ENCODE measurements around the gene ADGRE3. TPM values are rescaled to one million over a fixed set of nuclear protein-coding genes. Genes with fewer than 3 reads are reported as not detected.
"Not testable (repeated sequence)": the region's sequence is repeated elsewhere in the genome, so short reads cannot be mapped to it uniquely, and the experiment has no call there.

Gene ADGRE3
- total RNA-seq, 1 donor from 2014 or later = not detected

DNA sequence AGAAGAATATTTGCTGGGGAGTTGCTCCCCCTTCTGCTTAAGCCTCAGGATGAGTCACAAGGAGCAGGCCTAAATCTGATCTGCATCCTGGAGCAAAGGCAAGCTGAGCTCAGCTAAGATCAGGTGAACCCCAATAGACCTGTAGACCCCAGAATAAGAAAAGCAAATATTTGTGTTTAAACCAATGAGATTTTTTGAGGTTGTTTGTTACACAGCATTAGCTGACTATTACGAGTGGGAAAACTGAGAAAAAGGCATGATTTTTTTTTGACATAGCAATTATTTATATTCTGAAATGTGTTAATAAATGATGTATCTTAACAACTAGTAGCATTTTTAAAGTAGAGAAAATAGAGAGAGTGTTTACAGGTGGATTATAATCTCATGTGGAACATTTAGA, 45.1 kb downstream of the ADGRE3 start:
- H3K4me3 ChIP-seq (ENCODE audit: low read depth, low read length) = no peak overlapping the region
- DNase-seq (ENCODE audit: low read depth) = no peak
- TF ChIP-seq CTCF (conservative IDR thresholded peaks at IDR 0.05; ENCODE audit: low read depth, low read length) = no peak

DNA sequence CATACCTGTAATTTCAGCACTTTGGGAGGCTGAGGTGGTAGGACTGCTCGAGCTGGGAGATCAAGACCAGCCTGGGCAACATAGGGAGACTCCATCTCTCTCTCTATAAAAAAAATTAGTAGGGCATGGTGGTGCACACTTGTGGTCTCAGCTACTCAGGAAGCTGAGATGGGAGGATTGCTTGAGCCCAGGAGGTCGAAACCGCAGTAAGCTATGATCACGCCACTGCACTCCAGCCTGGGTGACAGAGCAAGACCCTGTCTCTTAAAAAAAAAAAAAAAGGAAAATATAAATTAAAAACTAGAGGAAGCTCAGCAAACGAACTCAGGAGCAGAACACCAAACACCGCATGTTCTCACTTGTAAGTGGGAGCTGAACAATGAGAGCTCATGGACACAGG, 50.2 kb downstream of the ADGRE3 start:
- not testable (repeated sequence) for DNase-seq (ENCODE audit: low read depth); H3K4me3 ChIP-seq (ENCODE audit: low read depth, low read length)

DNA sequence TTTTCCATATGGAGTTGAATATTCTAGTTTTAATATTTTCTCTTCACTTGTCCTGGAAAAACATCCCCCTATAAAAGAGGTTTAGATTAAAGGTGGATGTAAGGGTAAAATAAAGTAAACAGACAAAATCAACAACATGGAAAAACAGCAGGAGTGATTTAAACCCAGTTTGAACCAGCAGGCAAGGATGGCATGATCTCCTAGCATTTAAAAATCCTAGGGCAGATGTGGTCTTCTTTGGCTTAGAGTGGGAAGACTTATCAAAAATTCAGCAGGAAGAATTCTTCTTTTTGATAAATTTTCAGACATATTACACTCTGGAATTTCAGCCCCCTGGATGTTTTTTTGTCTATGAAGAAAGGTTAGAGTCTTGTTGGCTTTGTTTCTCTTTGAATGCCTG, 55.2 kb downstream of the ADGRE3 start:
- H3K4me3 ChIP-seq (ENCODE audit: low read depth, low read length) = no peak overlapping the region
- no peak for DNase-seq (ENCODE audit: low read depth)
- TF ChIP-seq CTCF (conservative IDR thresholded peaks at IDR 0.05; ENCODE audit: low read depth, low read length) = no peak

GRCh38 chr19:14616407-14616806, 58.2 kb downstream of the ADGRE3 start:
- TF ChIP-seq CTCF (conservative IDR thresholded peaks at IDR 0.05; ENCODE audit: low read depth, low read length) = no peak
- no peak overlapping the region for H3K4me3 ChIP-seq (ENCODE audit: low read depth, low read length)
- DNase-seq (ENCODE audit: low read depth) = no peak

- TF ChIP-seq CTCF (conservative IDR thresholded peaks at IDR 0.05; ENCODE audit: low read depth, low read length) = no peak
- H3K4me3 ChIP-seq (ENCODE audit: low read depth, low read length) = no peak overlapping the region
- DNase-seq (ENCODE audit: low read depth) = no peak
These were observed 59.0 kb downstream of the ADGRE3 start for GRCh38 chr19:14615623-14616022.

DNA sequence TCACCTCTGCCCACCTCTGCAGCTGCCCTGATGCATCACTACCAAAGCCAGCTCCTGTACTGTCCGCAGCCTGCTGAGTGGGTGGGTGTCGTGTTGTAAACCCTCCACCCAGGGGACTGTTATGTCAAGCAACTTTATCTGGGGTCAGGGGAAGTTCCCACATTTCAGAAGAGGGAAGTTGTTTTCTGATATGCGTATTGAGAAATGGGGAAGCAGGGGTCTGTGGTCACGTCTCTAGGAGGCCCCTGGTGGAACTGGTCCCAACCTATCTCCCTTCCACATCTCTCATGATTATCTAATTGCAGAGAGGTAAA, 60.6 kb downstream of the ADGRE3 start:
- no peak for TF ChIP-seq CTCF (conservative IDR thresholded peaks at IDR 0.05; ENCODE audit: low read depth, low read length)
- H3K4me3 ChIP-seq (ENCODE audit: low read depth, low read length) = no peak overlapping the region
- DNase-seq (ENCODE audit: low read depth) = no peak

DNA sequence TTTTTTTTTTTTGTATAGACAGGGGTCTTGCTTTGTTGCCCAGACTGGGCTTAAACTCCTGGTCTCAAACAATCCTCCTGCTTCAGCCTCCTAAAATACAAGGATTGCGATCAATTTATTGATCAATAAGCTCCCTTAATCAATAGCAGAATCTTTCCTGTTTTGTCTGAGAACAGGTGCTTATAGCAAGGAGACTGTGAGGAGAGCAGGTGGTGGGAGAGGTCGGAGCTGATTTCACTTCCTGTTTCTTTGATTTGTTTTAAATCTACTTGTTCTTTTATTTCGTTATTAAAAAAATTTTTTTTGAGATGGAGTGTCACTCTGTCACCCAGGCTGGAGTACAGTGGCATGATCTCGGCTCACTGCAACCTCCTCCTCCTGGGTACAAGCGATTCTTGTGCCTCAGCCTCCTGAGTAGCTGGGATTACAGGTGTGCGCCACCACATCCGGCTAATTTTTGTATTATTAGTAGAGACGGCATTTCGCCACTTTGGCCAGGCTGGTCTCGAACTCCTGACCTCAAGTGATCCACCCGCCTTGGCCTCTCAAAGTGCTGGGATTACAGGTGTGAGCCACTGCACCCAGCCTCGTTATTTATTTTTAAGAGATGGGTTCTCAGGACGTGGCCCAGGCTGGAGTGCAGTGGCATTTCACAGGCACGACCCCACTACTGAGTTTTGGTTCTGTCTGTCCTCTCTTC, 61.1 kb downstream of the ADGRE3 start:
- DNase-seq (ENCODE audit: low read depth); H3K4me3 ChIP-seq (ENCODE audit: low read depth, low read length): not testable (repeated sequence)

DNA sequence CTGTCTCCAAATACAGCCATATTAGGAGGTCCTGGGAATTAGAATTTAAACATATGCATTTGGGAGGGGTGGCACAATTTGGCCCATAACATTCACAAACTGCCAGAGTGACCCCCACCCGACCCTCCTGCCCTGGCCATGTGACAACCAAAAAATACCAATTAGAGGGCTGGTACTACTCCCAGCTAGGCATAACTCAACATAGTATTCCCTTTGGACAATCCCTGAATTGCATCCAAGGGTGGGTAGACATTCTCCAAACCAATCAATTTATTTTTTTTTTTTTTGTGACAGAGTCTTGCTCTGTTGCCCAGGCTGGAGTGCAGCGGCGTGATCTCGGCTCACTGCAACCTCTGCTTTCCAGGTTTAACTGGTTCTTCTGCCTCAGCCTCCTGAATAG, 62.0 kb downstream of the ADGRE3 start:
- no peak for DNase-seq (ENCODE audit: low read depth)
- TF ChIP-seq CTCF (conservative IDR thresholded peaks at IDR 0.05; ENCODE audit: low read depth, low read length) = no peak
- H3K4me3 ChIP-seq (ENCODE audit: low read depth, low read length) = no peak overlapping the region

GRCh38 chr19:14612242-14612641, 62.4 kb downstream of the ADGRE3 start:
- not testable (repeated sequence) for H3K4me3 ChIP-seq (ENCODE audit: low read depth, low read length); DNase-seq (ENCODE audit: low read depth)
